ENCODE results near the gene TMEM43.

TMEM43 gene

DNA sequence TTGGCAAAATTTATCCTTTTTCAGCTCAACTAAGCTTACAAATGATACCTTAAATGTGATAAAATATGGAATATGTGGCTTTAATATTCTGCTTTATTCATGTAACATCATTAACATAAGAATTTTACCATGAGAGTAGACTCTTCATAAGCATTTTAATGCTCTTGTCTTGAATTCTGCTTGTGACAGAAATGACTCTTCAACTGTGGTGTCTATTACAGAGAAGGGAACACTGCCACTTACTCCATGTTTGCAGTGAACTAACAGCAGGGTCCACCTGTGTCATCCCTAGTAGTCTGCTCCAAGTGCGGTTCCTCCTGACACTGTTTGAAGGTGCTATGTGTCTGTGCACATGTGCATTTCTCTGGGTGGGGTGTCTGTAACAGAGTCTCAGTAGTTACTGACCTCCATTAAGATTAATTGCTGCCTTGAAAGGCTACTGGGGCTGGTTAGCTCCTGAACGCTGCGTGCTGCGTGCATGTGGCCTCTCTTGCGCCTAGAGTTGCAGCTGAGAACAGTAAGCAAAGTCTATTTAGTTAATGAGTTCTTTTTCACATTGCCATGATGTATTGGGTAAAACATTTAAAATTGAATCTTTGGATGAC lies 62.1 kb downstream of the TMEM43 start:
- peaks cover 56% of the 10 kb centered on the region for H3K4me1 Mint-ChIP-seq (ENCODE audit: low read depth)
- H3K4me3 Mint-ChIP-seq = no peak overlapping the region
- H3K36me3 Mint-ChIP-seq (ENCODE audit: low read depth) = peaks cover 79% of the 10 kb centered on the region
- H3K27ac Mint-ChIP-seq = no peak overlapping the region
- H3K9me3 Mint-ChIP-seq = no peaks in the 10 kb centered on the region
- no peaks in the 10 kb centered on the region for H3K27me3 Mint-ChIP-seq

DNA sequence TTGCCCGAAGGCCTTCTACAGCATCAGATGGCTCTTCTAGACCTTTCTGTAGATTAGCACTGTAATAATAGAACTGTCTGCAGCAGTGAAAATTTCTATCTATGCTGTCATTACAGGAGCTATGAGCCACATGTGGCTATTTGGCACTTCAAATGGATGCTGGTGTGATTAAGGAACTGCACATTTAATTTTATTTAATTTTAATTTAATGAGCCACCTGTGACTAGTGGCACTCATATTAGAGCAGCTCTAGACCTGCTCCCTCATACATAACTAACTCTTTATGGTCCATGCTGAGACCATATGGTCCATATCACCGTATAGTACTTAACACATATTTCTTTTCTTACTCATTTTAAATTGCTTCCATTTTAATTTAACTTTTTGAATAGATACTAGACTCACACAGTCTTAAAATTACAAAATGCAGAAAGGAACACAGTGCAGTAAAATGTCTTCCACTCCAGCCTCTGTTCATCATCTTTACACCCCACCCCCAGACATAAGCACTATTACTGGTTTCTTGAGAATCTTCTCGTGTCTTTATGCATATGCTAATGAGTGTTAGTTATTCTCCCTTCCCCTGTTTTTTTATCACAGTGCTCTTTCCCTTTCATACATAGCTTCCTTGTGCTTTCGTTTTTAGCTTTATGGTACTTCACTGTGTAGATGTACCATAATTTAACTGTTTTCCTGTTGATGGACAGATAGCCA lies 63.3 kb downstream of the TMEM43 start:
- Mint-ChIP-seq H3K27ac (no peak overlapping the region), H3K4me3 (no peak overlapping the region), H3K9me3 (no peaks in the 10 kb centered on the region), H3K27me3 (no peaks in the 10 kb centered on the region), H3K4me1 (ENCODE audit: low read depth) (peaks cover 58% of the 10 kb centered on the region), H3K36me3 (ENCODE audit: low read depth) (peaks cover 76% of the 10 kb centered on the region)
